ENCODE results near the gene TIMM22.

DNA sequence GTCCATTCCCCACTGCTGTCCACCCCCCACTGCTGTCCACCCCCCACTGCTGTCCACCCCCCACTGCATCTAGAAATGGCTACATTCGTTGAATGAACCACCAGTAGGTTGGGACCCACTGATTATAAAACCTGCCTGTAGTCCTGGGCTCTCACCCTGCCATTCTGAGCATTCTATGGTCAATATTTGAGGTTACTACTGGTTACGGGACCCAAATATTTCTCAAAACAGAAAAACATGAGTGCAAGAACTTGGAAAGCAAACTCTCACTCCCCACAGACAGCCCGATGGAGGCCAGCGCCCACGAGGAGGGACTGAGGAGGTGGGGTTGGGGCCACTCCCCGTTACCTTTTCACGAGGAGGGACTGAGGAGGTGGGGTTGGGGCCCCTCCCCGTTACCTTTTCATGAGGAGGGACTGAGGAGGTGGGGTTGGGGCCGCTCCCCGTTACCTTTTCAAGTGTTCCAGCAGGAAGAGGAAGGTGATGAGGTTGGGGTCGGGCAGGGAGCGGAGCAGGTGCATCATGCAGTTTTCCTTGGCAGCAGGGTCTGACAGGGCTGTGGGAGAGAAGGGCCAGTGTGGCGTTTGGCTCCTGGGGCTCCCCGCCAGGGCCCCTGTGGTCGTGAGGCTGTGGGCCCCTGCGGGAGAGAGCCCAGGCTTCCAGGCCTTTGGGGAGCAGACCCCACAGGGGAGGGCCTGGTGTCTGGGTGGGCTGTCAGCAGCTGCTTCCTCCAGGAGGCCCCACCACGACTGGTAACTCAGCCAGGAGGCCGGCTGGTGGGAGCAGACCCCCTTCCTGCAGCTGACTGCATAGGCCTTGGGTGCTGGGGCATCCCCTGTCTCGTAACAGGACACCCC, 12.5 kb downstream of the TIMM22 start:
- TF ChIP-seq, protein P1, sequence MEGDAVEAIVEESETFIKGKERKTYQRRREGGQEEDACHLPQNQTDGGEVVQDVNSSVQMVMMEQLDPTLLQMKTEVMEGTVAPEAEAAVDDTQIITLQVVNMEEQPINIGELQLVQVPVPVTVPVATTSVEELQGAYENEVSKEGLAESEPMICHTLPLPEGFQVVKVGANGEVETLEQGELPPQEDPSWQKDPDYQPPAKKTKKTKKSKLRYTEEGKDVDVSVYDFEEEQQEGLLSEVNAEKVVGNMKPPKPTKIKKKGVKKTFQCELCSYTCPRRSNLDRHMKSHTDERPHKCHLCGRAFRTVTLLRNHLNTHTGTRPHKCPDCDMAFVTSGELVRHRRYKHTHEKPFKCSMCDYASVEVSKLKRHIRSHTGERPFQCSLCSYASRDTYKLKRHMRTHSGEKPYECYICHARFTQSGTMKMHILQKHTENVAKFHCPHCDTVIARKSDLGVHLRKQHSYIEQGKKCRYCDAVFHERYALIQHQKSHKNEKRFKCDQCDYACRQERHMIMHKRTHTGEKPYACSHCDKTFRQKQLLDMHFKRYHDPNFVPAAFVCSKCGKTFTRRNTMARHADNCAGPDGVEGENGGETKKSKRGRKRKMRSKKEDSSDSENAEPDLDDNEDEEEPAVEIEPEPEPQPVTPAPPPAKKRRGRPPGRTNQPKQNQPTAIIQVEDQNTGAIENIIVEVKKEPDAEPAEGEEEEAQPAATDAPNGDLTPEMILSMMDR (IDR thresholded peaks at IDR 0.05; ENCODE audit: low read depth, low read length, poor library complexity, severe bottlenecking), result no peak
- no peak for TF ChIP-seq EZH2phosphoT487 (IDR thresholded peaks at IDR 0.05; ENCODE audit: borderline replicate concordance, low read length)
